K562 (cell line): ENCODE data around the gene SERGEF.

Experiments used
- EP300 ChIP-seq: IDR thresholded peaks from 2 replicates; pipeline ENCODE4 v1.6.1; 2012; ENCODE audit warnings: low read length, improper control_type of control experiment
- EZH2 ChIP-seq: IDR thresholded peaks from 2 replicates; pipeline ENCODE4 v1.6.1; 2012; ENCODE audit warnings: low read depth, mild to moderate bottlenecking, inconsistent platforms, low read length, borderline replicate concordance
- HNRNPK ChIP-seq: fragments of 200-400 bp; formaldehyde crosslinking; IDR thresholded peaks from one replicate; pipeline ENCODE4 v1.6.1; 2018; ENCODE audit warnings: mild to moderate bottlenecking, low read depth, low read length; ENCODE audit not compliant: poor library complexity, severe bottlenecking
- HSF4 ChIP-seq: fragments of 250-450 bp; sonication (Bioruptor Pico); IDR thresholded peaks from 2 replicates; pipeline ENCODE4 v2.1.2; 2022; ENCODE audit warnings: mild to moderate bottlenecking, moderate library complexity, borderline replicate concordance
- KAT7 ChIP-seq: sonication (generic); formaldehyde crosslinking; IDR thresholded peaks from 2 replicates; pipeline ENCODE4 v1.8.0; 2022; ENCODE audit warnings: missing genetic modification reagents, mild to moderate bottlenecking, borderline replicate concordance
- MXI1 ChIP-seq: IDR thresholded peaks from 2 replicates; pipeline ENCODE4 v1.6.1; 2011; ENCODE audit warnings: low read depth, mild to moderate bottlenecking, improper control_type of control experiment, low read length
- NEUROD1 ChIP-seq: fragments of 150-350 bp; IDR thresholded peaks from 2 replicates; pipeline ENCODE4 v1.6.1; 2014; ENCODE audit warnings: borderline replicate concordance, low read length, low read depth; ENCODE audit not compliant: partially characterized antibody
- SMAD3 ChIP-seq: fragments of 450-650 bp; formaldehyde crosslinking; conservative IDR thresholded peaks from 2 replicates; pipeline ENCODE4 v1.4.0; 2020; ENCODE audit warnings: mild to moderate bottlenecking
- SOX6 ChIP-seq: fragments of 450-650 bp; IDR thresholded peaks from 2 replicates; pipeline ENCODE4 v1.6.1; 2014; ENCODE audit warnings: mild to moderate bottlenecking
- ZKSCAN8 ChIP-seq: fragments of 200-800 bp; sonication (Bioruptor generic); IDR thresholded peaks from 2 replicates; pipeline ENCODE4 v1.6.1; 2016; ENCODE audit warnings: missing genetic modification characterization, missing compliant biosample characterization
- ZZZ3 ChIP-seq: fragments of 450-650 bp; IDR thresholded peaks from 2 replicates; pipeline ENCODE4 v1.6.1; 2016; ENCODE audit warnings: antibody characterized with exemption, mild to moderate bottlenecking, moderate library complexity
- TF ChIP-seq, protein P1 (sequence below), 3 experiments: IDR thresholded peaks in 2 of 3; conservative IDR thresholded peaks in 1 of 3; 2 replicates each; pipeline ENCODE4 v1.5.1; 2011 to 2012; ENCODE audit warnings: low read length in 3 of 3, mild to moderate bottlenecking in 3 of 3, control low read depth in 2 of 3, improper control_type of control experiment in 1 of 3, inconsistent platforms in 1 of 3, low read depth in 1 of 3, mixed read lengths in 1 of 3, moderate library complexity in 1 of 3; ENCODE audit not compliant: insufficient read depth in 2 of 3
- TF ChIP-seq, protein P2 (sequence below): sonication (generic); formaldehyde crosslinking; IDR thresholded peaks from 2 replicates; pipeline ENCODE4 v1.8.0; 2022; ENCODE audit warnings: mild to moderate bottlenecking, missing genetic modification reagents

DNA sequence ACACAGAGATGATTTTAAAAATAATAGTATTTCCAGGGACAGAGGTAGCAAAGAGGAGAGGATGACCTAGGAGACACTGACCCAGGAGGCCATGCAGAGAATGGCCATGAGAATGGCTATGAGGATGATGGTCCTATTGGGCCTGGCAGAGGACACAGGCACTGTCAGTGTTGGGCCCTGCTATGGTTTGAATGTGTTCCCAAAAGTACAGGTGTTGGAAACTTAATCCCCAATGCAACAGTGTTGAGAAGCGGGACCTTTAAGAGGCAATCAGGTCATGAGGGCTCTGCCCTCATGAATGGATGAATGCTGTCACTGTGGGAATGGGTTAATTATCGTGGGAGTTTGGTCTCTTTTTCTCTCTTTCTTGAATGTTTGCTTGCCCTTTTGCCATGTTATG is 216.7 kb downstream of the SERGEF start:
- no peak for TF ChIP-seq EZH2
- TF ChIP-seq HSF4 (CRISPR knock-in tag), result no peak
- TF ChIP-seq, protein P1, sequence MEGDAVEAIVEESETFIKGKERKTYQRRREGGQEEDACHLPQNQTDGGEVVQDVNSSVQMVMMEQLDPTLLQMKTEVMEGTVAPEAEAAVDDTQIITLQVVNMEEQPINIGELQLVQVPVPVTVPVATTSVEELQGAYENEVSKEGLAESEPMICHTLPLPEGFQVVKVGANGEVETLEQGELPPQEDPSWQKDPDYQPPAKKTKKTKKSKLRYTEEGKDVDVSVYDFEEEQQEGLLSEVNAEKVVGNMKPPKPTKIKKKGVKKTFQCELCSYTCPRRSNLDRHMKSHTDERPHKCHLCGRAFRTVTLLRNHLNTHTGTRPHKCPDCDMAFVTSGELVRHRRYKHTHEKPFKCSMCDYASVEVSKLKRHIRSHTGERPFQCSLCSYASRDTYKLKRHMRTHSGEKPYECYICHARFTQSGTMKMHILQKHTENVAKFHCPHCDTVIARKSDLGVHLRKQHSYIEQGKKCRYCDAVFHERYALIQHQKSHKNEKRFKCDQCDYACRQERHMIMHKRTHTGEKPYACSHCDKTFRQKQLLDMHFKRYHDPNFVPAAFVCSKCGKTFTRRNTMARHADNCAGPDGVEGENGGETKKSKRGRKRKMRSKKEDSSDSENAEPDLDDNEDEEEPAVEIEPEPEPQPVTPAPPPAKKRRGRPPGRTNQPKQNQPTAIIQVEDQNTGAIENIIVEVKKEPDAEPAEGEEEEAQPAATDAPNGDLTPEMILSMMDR (IDR thresholded peaks at IDR 0.05 in 2 of 3, conservative IDR thresholded peaks at IDR 0.05 in 1 of 3; ENCODE audit: insufficient read depth in 2 of 3, low read depth in 1 of 3, low read length in 3 of 3), result no peak
- no peak for TF ChIP-seq HNRNPK
- TF ChIP-seq SOX6, result no peak
- no peak for TF ChIP-seq KAT7 (CRISPR knock-in tag)
- TF ChIP-seq MXI1, result no peak
- TF ChIP-seq ZKSCAN8 (CRISPR knock-in tag), result no peak
- no peak for TF ChIP-seq EP300
- no peak for TF ChIP-seq NEUROD1
- TF ChIP-seq SMAD3, result no peak
- TF ChIP-seq, protein P2, sequence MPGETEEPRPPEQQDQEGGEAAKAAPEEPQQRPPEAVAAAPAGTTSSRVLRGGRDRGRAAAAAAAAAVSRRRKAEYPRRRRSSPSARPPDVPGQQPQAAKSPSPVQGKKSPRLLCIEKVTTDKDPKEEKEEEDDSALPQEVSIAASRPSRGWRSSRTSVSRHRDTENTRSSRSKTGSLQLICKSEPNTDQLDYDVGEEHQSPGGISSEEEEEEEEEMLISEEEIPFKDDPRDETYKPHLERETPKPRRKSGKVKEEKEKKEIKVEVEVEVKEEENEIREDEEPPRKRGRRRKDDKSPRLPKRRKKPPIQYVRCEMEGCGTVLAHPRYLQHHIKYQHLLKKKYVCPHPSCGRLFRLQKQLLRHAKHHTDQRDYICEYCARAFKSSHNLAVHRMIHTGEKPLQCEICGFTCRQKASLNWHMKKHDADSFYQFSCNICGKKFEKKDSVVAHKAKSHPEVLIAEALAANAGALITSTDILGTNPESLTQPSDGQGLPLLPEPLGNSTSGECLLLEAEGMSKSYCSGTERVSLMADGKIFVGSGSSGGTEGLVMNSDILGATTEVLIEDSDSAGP (CRISPR knock-in tag), result no peak
- no peak for TF ChIP-seq ZZZ3
